HG03439 (cell line): ENCODE measurements around the gene VAV2.

ENCODE experiments used
- ATAC-seq: cut with Tn5 transposase; IDR thresholded peaks from one replicate; pipeline ENCODE4 v1.9.1; 2021; ENCODE audit warnings: mild to moderate bottlenecking, moderate library complexity; ENCODE audit not compliant: unreplicated experiment

VAV2 gene

GRCh38 chr9:133842174-133842573 lies 149.9 kb downstream of the VAV2 start:
- no peak for ATAC-seq

- no peak for ATAC-seq
Observed at GRCh38 chr9:133841167-133841812, 150.8 kb downstream of the VAV2 start.

- ATAC-seq, result no peak
Observed at GRCh38 chr9:133839822-133840329, 152.2 kb downstream of the VAV2 start.

- no peak for ATAC-seq
Observed at GRCh38 chr9:133838859-133839507, 153.1 kb downstream of the VAV2 start.

GRCh38 chr9:133837627-133838597 lies 154.2 kb downstream of the VAV2 start:
- no peak for ATAC-seq

GRCh38 chr9:133836818-133837217 lies 155.3 kb downstream of the VAV2 start:
- ATAC-seq, result no peak

- ATAC-seq, result no peak
Observed at GRCh38 chr9:133836001-133836758, 155.9 kb downstream of the VAV2 start.

GRCh38 chr9:133835262-133835901 lies 156.7 kb downstream of the VAV2 start:
- ATAC-seq, result no peak

GRCh38 chr9:133834080-133834976 lies 157.8 kb downstream of the VAV2 start:
- no peak for ATAC-seq

- ATAC-seq, result no peak
Observed at GRCh38 chr9:133833388-133834025, 158.6 kb downstream of the VAV2 start.

GRCh38 chr9:133832877-133833276 lies 159.2 kb downstream of the VAV2 start:
- no peak for ATAC-seq

GRCh38 chr9:133830711-133831110 lies 161.4 kb downstream of the VAV2 start:
- ATAC-seq, result no peak

- ATAC-seq, result no peak
Observed at GRCh38 chr9:133830310-133830709, 161.8 kb downstream of the VAV2 start.

- ATAC-seq, result no peak
Observed at GRCh38 chr9:133828338-133828997, 163.7 kb downstream of the VAV2 start.

GRCh38 chr9:133826289-133827085 lies 165.6 kb downstream of the VAV2 start:
- ATAC-seq, result no peak

GRCh38 chr9:133825555-133826218 lies 166.4 kb downstream of the VAV2 start:
- ATAC-seq, result no peak

- no peak for ATAC-seq
Observed at GRCh38 chr9:133824802-133825186, 167.3 kb downstream of the VAV2 start.
